GM12864 (cell line): ENCODE results near the gene STK32B.

ENCODE experiments used
- DNase-seq: peaks from one replicate; pipeline ENCODE4 v3.0.0-alpha.2; 2011; ENCODE audit warnings: low read depth
- H3K4me3 ChIP-seq: 2 replicates; pipeline ENCODE4 v1.5.1; 2011; ENCODE audit warnings: mild to moderate bottlenecking, low read depth, low read length, control low read depth
- CTCF ChIP-seq: IDR thresholded peaks from 2 replicates; pipeline ENCODE4 v1.5.1; 2011; ENCODE audit warnings: low read depth, mild to moderate bottlenecking, moderate library complexity, low read length, control low read depth, inconsistent platforms; ENCODE audit errors: missing control alignments

Gene STK32B

GRCh38 chr4:5110901-5111300, 59.6 kb downstream of the STK32B start:
- no peak overlapping the region for H3K4me3 ChIP-seq
- no peak for DNase-seq
- TF ChIP-seq CTCF = no peak

GRCh38 chr4:5112333-5113095, 61.2 kb downstream of the STK32B start:
- TF ChIP-seq CTCF = no peak

GRCh38 chr4:5114950-5115349, 63.7 kb downstream of the STK32B start:
- no peak for TF ChIP-seq CTCF
- H3K4me3 ChIP-seq = no peak overlapping the region
- no peak for DNase-seq

More at GRCh38 chr4:5112333-5113095, 61.2 kb downstream of the STK32B start:
- H3K4me3 ChIP-seq = no peak overlapping the region
- DNase-seq = no peak

GRCh38 chr4:5118091-5118786, 67.0 kb downstream of the STK32B start:
- no peak for TF ChIP-seq CTCF
- H3K4me3 ChIP-seq = no peak overlapping the region
- no peak for DNase-seq

- no peak overlapping the region for H3K4me3 ChIP-seq
These were observed 67.9 kb downstream of the STK32B start for GRCh38 chr4:5118994-5119835.

GRCh38 chr4:5120067-5120466, 68.8 kb downstream of the STK32B start:
- no peak overlapping the region for H3K4me3 ChIP-seq
- DNase-seq = no peak
- no peak for TF ChIP-seq CTCF

More at GRCh38 chr4:5118994-5119835, 67.9 kb downstream of the STK32B start:
- DNase-seq = no peak
- no peak for TF ChIP-seq CTCF
